NB4 (cell line): ENCODE results near the gene COL5A1.

ENCODE experiments used
- POLR2A ChIP-seq: IDR thresholded peaks from 2 replicates; pipeline ENCODE4 v1.6.1; 2011; ENCODE audit warnings: mild to moderate bottlenecking; ENCODE audit not compliant: insufficient read length; ENCODE audit errors: extremely low read depth
- TF ChIP-seq, protein P1 (sequence below): IDR thresholded peaks from one replicate; pipeline ENCODE4 v1.5.1; 2012; ENCODE audit warnings: low read depth, low read length

DNA sequence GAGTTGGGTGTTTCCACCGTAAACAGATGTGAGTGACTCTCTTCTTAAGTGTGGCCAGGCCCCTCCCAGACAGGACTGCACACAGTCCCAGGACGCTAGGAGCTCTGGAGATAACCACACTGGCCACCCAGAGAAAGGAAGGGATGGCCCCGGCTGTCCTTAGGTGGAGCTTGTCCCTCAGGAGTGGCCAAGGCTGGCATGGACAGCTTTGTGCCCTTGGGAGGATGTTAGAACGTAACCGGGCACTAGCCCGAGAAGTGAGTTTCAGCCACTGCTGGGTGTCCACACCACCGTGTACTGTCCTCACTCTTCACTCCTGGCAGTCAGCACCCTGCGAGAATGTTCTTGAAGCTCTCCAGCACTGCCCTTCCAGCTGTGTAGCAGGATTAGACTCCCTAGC is 203.2 kb downstream of the COL5A1 start:
- TF ChIP-seq, protein P1, sequence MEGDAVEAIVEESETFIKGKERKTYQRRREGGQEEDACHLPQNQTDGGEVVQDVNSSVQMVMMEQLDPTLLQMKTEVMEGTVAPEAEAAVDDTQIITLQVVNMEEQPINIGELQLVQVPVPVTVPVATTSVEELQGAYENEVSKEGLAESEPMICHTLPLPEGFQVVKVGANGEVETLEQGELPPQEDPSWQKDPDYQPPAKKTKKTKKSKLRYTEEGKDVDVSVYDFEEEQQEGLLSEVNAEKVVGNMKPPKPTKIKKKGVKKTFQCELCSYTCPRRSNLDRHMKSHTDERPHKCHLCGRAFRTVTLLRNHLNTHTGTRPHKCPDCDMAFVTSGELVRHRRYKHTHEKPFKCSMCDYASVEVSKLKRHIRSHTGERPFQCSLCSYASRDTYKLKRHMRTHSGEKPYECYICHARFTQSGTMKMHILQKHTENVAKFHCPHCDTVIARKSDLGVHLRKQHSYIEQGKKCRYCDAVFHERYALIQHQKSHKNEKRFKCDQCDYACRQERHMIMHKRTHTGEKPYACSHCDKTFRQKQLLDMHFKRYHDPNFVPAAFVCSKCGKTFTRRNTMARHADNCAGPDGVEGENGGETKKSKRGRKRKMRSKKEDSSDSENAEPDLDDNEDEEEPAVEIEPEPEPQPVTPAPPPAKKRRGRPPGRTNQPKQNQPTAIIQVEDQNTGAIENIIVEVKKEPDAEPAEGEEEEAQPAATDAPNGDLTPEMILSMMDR = no peak
- TF ChIP-seq POLR2A = no peak
